BLaER1 (cell line): ENCODE measurements around the gene ADCY4.
A peak's percentile ranks its signal among the peaks of the same experiment; 100 is the strongest.

Experiments used
- H3K27ac ChIP-seq: shearing (Covaris generic); formaldehyde crosslinking; 2 replicates; pipeline ENCODE4 v1.8.1; 2022
- H3K27me3 ChIP-seq: shearing (Covaris generic); formaldehyde crosslinking; 2 replicates; pipeline ENCODE4 v1.8.1; 2022
- H3K36me3 ChIP-seq: shearing (Covaris generic); formaldehyde crosslinking; 2 replicates; pipeline ENCODE4 v1.8.1; 2022
- H3K4me1 ChIP-seq: shearing (Covaris generic); formaldehyde crosslinking; 2 replicates; pipeline ENCODE4 v1.8.1; 2022
- H3K4me2 ChIP-seq: shearing (Covaris generic); formaldehyde crosslinking; 2 replicates; pipeline ENCODE4 v1.8.1; 2022
- H3K4me3 ChIP-seq: shearing (Covaris generic); formaldehyde crosslinking; 2 replicates; pipeline ENCODE4 v1.8.1; 2022
- H3K9ac ChIP-seq: shearing (Covaris generic); formaldehyde crosslinking; 2 replicates; pipeline ENCODE4 v1.8.1; 2022
- H3K9me3 ChIP-seq: shearing (Covaris generic); formaldehyde crosslinking; 2 replicates; pipeline ENCODE4 v1.8.1; 2022
- H4K20me1 ChIP-seq: shearing (Covaris generic); formaldehyde crosslinking; 2 replicates; pipeline ENCODE4 v1.8.1; 2022
- Cebpa-rat ChIP-seq: shearing (Covaris generic); IDR thresholded peaks from 2 replicates; pipeline ENCODE4 v1.8.1; 2022

Gene ADCY4

DNA sequence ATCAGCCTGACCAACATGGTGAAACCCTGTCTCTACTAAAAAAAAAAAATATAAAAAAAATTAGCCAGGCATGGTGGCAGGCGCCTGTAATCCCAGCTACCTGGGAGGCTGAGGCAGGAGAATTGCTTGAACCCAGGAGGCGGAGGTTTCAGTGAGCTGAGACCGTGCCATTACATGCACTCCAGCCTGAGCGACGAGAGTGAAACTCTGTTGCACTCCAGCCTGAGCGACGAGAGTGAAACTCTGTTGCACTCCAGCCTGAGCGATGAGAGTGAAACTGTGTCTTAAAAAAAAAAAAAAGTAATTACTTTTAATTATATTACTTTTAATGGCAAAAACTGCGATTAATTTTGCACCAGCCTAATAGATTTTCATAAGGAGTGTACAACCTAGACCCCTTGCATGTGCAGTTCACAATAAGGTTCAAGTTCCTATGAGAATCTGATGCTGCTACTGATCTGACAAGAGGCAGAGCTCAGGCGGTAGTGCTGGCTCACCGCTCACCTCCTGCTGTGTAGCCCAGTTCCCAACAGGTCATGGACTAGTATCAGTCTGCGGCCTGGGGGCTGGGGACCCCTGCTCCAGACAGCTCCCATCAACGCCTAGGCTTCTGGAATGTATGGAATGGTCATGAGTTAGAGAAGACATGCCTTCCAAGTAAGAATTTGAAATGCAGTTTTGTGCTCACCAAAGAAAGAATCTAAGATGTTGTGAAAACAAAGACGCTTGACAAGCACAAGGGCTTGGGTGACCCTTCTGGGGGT lies 13.5 kb downstream of the ADCY4 start:
- Histone ChIP-seq H3K4me3 (no peak overlapping the region), H3K4me1 (peaks cover 27% of the 10 kb centered on the region), H4K20me1 (no peaks in the 10 kb centered on the region), H3K27ac (no peak overlapping the region), H3K9ac (no peak overlapping the region), H3K27me3 (no peaks in the 10 kb centered on the region), H3K9me3 (no peaks in the 10 kb centered on the region), H3K4me2 (no peak overlapping the region), H3K36me3 (peaks cover 1% of the 10 kb centered on the region; the same call in 1 of the 2 replicates)
- no peak for TF ChIP-seq Cebpa-rat

DNA sequence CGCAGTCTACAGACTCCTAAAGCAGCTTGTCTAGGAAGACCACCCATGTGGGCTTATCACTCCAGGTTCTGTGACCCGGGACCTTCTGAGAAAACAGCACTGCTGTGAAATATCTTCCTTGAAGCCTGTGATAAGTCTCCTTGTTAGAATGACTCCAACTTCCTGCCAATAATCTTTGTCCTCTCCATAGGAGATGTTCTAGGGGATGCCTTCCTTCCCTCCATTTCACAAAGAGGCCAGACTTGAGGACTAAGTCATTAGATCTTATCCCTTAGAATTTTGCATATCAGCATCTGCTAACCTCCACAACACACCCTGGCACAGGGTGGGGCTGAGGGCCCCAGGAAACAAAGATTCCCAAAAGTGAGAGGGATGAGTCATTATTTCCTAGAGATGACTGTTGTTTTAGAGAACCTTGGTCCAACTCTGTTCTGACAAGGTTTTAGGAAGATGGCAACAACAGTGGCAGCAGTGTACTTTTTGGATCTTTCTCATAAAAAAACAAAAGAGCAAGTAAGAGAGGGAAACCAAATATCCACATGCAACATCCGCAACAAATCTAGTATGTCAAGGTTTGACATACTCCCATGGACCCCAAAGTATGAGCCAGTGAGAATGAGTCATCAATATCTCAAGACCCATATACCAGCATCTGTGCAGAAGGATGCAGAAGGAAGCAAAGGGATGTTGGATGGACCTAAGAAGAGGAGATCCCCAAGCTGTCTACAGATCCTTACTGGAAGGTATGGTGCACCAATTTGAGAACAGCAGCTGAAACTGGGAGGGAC lies 17.5 kb downstream of the ADCY4 start:
- Histone ChIP-seq H3K36me3 (peaks cover 13% of the 10 kb centered on the region), H3K4me3 (no peak overlapping the region), H3K27me3 (no peaks in the 10 kb centered on the region), H4K20me1 (no peaks in the 10 kb centered on the region), H3K4me2 (no peak overlapping the region), H3K9ac (no peak overlapping the region), H3K27ac (no peak overlapping the region), H3K9me3 (no peaks in the 10 kb centered on the region), H3K4me1 (peaks cover 36% of the 10 kb centered on the region)
- TF ChIP-seq Cebpa-rat: no peak

- no peaks in the 10 kb centered on the region for H3K9me3 ChIP-seq
- no peak for TF ChIP-seq Cebpa-rat
- H3K4me3 ChIP-seq: no peak overlapping the region
- no peak overlapping the region for H3K4me2 ChIP-seq
- H3K36me3 ChIP-seq: peaks cover 13% of the 10 kb centered on the region
- peaks cover 43% of the 10 kb centered on the region for H3K4me1 ChIP-seq
- H3K27ac ChIP-seq: no peak overlapping the region
- no peaks in the 10 kb centered on the region for H4K20me1 ChIP-seq
- no peaks in the 10 kb centered on the region for H3K27me3 ChIP-seq
- H3K9ac ChIP-seq: no peak overlapping the region
Measured at GRCh38 chr14:24316597-24316950, 18.3 kb downstream of the ADCY4 start.

- no peaks in the 10 kb centered on the region for H3K27me3 ChIP-seq
- H3K4me3 ChIP-seq: no peak overlapping the region
- no peak for TF ChIP-seq Cebpa-rat
- H3K4me1 ChIP-seq: peaks cover 49% of the 10 kb centered on the region
- H3K9ac ChIP-seq: no peak overlapping the region
- peaks cover 13% of the 10 kb centered on the region for H3K36me3 ChIP-seq
- H3K27ac ChIP-seq: no peak overlapping the region
- H4K20me1 ChIP-seq: no peaks in the 10 kb centered on the region
- no peaks in the 10 kb centered on the region for H3K9me3 ChIP-seq
- H3K4me2 ChIP-seq: no peak overlapping the region
Measured at GRCh38 chr14:24315807-24316596, 18.9 kb downstream of the ADCY4 start.

- Histone ChIP-seq H3K27me3 (no peaks in the 10 kb centered on the region), H3K9ac (no peak overlapping the region), H3K27ac (peak overlapping the region; percentile 94), H3K9me3 (no peaks in the 10 kb centered on the region), H3K4me1 (peaks cover 56% of the 10 kb centered on the region), H3K4me2 (peak overlapping the region; percentile 96), H3K36me3 (peaks cover 13% of the 10 kb centered on the region), H3K4me3 (no peak overlapping the region), H4K20me1 (peaks cover under 1% of the 10 kb centered on the region; the same call in 1 of the 2 replicates)
- TF ChIP-seq Cebpa-rat: no peak
Measured at GRCh38 chr14:24315243-24315806, 19.5 kb downstream of the ADCY4 start.

DNA sequence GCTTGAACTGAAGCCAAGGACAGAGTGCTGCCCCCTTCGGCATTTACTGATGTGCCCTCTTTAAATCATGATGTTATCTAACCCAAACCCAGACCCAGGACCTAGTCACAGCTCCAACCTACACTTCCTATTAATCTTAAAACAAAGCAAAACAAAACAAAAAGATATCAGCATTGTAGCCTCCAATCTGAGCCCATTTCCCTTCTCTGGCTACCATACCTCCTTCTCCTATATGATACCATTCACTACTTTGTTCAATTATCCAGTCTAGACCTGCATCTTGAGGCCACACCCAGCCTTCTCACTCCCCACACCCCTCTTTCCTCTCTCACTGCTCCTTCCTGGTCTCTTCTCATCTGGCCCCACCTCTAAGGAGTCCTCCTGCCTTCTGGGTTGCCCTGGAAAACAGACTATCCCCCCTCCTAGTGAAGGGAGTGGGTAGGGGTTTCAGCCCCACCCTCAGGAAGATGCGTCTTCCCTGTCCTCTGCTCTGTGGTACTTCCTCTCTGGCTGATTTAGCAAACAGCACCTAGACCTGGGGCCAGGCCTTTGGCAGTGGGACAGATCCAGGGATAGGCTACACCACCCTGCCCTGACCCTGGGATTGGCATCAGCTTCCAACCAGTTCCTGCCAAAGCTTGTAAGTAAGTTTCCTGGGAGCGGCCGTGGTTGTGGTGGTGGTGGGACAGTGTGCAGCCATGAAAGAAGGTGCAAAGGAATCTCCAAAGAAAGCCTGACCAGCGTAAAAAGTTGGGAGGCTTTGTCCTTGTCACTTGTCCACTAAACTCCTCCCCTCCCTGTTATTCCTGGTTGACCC lies 20.3 kb downstream of the ADCY4 start:
- Histone ChIP-seq H3K4me1 (peaks cover 63% of the 10 kb centered on the region), H3K4me3 (no peak overlapping the region), H3K9me3 (no peaks in the 10 kb centered on the region), H3K27ac (peak overlapping the region; percentile 94), H3K4me2 (peak overlapping the region; percentile 96), H4K20me1 (peaks cover 8% of the 10 kb centered on the region; the same call in 1 of the 2 replicates), H3K27me3 (no peaks in the 10 kb centered on the region), H3K36me3 (peaks cover 15% of the 10 kb centered on the region), H3K9ac (peak overlapping the region; percentile 46; the same call in 1 of the 2 replicates)
- no peak for TF ChIP-seq Cebpa-rat

DNA sequence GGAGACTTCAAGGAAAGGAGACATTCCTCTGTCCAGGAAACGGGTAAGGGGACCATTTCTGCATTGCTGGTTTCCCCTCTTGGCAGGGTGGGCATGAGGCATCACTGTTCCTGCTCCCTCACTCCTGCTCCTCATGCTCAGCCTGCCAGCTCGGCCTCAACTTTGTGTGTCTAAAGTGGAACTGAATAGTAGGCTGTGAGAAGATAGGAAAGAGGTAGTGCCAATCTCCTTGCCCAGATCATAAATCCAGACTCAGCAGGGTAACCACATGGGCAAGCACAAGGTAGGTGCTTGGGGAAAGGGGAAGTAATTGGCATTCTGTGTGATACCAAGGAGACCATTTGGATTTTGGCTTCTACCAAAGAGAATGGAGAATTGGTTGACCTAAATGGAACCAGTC lies 21.0 kb downstream of the ADCY4 start:
- TF ChIP-seq Cebpa-rat: no peak
- Histone ChIP-seq H3K9me3 (no peaks in the 10 kb centered on the region), H3K9ac (peak overlapping the region; percentile 46), H3K4me1 (peaks cover 70% of the 10 kb centered on the region), H3K36me3 (peaks cover 22% of the 10 kb centered on the region), H3K4me3 (no peak overlapping the region; the same call in 1 of the 2 replicates), H3K4me2 (peak overlapping the region; percentile 96), H4K20me1 (peaks cover 10% of the 10 kb centered on the region; the same call in 1 of the 2 replicates), H3K27ac (peak overlapping the region; percentile 94), H3K27me3 (no peaks in the 10 kb centered on the region)

DNA sequence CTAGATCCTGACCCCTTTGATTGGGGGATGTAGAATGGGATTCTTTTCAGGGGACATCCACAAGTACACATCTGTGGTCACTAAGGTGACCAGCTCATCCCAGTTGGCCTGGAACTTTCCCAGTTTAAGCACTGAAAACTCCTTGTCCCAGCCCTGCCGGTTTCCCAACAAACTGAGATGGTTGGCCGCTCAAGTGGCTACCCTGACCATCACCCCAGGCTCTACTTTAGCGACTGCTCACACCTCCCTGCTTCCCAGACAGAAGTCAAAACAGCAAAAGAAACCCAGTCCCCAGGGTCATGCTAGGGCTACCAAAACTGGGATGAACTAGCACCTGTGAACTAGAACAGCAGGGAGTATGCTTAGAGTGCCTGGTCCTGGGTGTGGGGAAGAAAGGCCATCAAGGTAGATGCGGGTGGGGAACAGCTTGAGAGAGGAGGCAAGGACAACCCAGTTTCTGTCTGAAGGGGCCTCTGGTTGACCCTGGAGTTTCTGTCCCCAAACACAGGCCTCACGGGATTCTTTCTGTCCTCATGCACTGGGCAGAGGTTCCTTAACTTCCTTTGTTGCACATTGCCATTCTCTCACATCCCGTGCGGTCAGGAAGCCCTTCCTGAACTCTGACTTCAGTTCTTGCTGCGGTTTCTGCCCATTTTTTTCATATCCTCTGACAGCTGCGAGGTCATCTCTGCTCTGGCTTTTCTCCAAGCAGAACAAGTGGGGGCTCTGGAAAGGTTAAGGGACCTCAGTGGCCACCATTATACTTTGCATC lies 21.9 kb downstream of the ADCY4 start:
- H3K4me1 ChIP-seq: peaks cover 79% of the 10 kb centered on the region
- peaks cover 10% of the 10 kb centered on the region; the same call in 1 of the 2 replicates for H4K20me1 ChIP-seq
- peak overlapping the region; percentile 83 for H3K9ac ChIP-seq
- H3K4me3 ChIP-seq: peak overlapping the region; percentile 68
- no peaks in the 10 kb centered on the region for H3K27me3 ChIP-seq
- H3K27ac ChIP-seq: peak overlapping the region; percentile 94
- TF ChIP-seq Cebpa-rat: no peak
- H3K4me2 ChIP-seq: peak overlapping the region; percentile 96
- H3K9me3 ChIP-seq: no peaks in the 10 kb centered on the region
- H3K36me3 ChIP-seq: peaks cover 30% of the 10 kb centered on the region
